HL-60 (cell line): Measurements from ENCODE around the gene LRMDA.

Experiments
- DNase-seq, 2 experiments: peaks; one replicate each; pipeline ENCODE4 v3.0.0-alpha.2; 2010 to 2020; ENCODE audit warnings: low read depth in 1 of 2, low spot score in 1 of 2
- H3K27ac ChIP-seq: fragments of 250-450 bp; sonication (Bioruptor Pico); replicated peaks from 2 replicates; pipeline ENCODE4 v1.5.1; 2020; ENCODE audit warnings: mild to moderate bottlenecking, moderate library complexity
- H3K27me3 ChIP-seq: fragments of 250-450 bp; sonication (Bioruptor Pico); 2 replicates; pipeline ENCODE4 v1.5.1; 2021; ENCODE audit warnings: mild to moderate bottlenecking, moderate library complexity; ENCODE audit not compliant: insufficient read depth, poor library complexity, severe bottlenecking
- H3K4me3 ChIP-seq: replicated peaks from 2 replicates; pipeline ENCODE4 v1.5.1; 2011; ENCODE audit warnings: mild to moderate bottlenecking, control low read depth, low read length; ENCODE audit not compliant: insufficient read depth
- GABPA ChIP-seq: IDR thresholded peaks from 2 replicates; pipeline ENCODE4 v1.6.1; 2012; ENCODE audit warnings: low read depth
- POLR2AphosphoS5 ChIP-seq: IDR thresholded peaks from 2 replicates; pipeline ENCODE4 v1.6.1; 2012; ENCODE audit warnings: low read depth
- SPI1 ChIP-seq: IDR thresholded peaks from 2 replicates; pipeline ENCODE4 v1.6.1; 2012; ENCODE audit warnings: low read depth, mild to moderate bottlenecking, borderline replicate concordance
- TF ChIP-seq, protein P1 (sequence below): IDR thresholded peaks from one replicate; pipeline ENCODE4 v1.5.1; 2011; ENCODE audit warnings: low read length, control low read depth, inconsistent platforms; ENCODE audit not compliant: insufficient read depth
- TF ChIP-seq, protein P2 (sequence below): IDR thresholded peaks from 2 replicates; pipeline ENCODE4 v1.6.1; 2012; ENCODE audit warnings: low read depth; ENCODE audit not compliant: insufficient replicate concordance

The LRMDA gene

DNA sequence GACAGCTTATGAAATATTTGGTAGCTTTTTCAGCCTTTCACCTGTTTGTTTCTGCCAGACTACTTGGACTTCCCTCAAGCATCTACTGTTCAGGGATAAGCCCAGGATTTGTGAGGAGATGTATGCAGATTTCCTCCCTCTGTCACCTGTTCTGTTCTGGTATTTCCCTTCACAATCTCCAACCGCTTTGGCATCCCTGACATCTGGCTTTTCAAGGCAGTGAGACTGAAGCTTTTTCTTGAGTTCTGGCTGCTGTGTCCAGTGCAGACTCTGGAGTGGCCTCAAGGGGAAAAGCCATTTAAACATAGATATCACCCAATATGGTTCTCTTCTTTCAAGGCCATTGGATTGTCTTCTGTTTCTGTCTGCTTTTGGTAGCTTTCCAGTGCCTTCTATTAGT lies 369.7 kb downstream of the LRMDA start:
- Histone ChIP-seq H3K27ac (no peak overlapping the region), H3K4me3 (no peak overlapping the region), H3K27me3 (no peaks in the 10 kb centered on the region)
- DNase-seq = no peak
- TF ChIP-seq, protein P1, sequence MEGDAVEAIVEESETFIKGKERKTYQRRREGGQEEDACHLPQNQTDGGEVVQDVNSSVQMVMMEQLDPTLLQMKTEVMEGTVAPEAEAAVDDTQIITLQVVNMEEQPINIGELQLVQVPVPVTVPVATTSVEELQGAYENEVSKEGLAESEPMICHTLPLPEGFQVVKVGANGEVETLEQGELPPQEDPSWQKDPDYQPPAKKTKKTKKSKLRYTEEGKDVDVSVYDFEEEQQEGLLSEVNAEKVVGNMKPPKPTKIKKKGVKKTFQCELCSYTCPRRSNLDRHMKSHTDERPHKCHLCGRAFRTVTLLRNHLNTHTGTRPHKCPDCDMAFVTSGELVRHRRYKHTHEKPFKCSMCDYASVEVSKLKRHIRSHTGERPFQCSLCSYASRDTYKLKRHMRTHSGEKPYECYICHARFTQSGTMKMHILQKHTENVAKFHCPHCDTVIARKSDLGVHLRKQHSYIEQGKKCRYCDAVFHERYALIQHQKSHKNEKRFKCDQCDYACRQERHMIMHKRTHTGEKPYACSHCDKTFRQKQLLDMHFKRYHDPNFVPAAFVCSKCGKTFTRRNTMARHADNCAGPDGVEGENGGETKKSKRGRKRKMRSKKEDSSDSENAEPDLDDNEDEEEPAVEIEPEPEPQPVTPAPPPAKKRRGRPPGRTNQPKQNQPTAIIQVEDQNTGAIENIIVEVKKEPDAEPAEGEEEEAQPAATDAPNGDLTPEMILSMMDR = no peak
- TF ChIP-seq, protein P2, sequence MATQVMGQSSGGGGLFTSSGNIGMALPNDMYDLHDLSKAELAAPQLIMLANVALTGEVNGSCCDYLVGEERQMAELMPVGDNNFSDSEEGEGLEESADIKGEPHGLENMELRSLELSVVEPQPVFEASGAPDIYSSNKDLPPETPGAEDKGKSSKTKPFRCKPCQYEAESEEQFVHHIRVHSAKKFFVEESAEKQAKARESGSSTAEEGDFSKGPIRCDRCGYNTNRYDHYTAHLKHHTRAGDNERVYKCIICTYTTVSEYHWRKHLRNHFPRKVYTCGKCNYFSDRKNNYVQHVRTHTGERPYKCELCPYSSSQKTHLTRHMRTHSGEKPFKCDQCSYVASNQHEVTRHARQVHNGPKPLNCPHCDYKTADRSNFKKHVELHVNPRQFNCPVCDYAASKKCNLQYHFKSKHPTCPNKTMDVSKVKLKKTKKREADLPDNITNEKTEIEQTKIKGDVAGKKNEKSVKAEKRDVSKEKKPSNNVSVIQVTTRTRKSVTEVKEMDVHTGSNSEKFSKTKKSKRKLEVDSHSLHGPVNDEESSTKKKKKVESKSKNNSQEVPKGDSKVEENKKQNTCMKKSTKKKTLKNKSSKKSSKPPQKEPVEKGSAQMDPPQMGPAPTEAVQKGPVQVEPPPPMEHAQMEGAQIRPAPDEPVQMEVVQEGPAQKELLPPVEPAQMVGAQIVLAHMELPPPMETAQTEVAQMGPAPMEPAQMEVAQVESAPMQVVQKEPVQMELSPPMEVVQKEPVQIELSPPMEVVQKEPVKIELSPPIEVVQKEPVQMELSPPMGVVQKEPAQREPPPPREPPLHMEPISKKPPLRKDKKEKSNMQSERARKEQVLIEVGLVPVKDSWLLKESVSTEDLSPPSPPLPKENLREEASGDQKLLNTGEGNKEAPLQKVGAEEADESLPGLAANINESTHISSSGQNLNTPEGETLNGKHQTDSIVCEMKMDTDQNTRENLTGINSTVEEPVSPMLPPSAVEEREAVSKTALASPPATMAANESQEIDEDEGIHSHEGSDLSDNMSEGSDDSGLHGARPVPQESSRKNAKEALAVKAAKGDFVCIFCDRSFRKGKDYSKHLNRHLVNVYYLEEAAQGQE = no peak
- no peak for TF ChIP-seq GABPA
- TF ChIP-seq SPI1 = no peak
- TF ChIP-seq POLR2AphosphoS5 = no peak

DNA sequence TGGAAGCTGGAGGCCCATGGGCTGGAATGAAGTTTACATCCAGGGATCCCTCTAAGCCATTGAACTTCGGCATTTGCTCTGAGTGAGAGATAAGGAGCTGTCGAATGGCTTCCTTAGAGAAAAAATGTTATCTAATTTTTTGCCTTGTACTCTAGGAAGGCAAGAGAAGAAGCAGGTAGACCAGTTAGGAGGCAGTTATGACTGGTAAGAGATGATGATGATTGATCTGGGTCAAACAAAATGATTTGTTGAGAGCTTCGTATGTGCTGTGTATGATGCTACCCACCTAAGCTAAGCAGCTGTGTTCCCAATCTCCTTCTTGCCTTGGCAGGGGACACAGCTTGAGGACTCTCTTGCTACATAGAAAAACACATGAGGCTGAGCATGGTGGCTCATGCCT lies 370.2 kb downstream of the LRMDA start:
- DNase-seq = no peak
- TF ChIP-seq SPI1 = no peak
- TF ChIP-seq, protein P2 = no peak
- H3K4me3 ChIP-seq = no peak overlapping the region

DNA sequence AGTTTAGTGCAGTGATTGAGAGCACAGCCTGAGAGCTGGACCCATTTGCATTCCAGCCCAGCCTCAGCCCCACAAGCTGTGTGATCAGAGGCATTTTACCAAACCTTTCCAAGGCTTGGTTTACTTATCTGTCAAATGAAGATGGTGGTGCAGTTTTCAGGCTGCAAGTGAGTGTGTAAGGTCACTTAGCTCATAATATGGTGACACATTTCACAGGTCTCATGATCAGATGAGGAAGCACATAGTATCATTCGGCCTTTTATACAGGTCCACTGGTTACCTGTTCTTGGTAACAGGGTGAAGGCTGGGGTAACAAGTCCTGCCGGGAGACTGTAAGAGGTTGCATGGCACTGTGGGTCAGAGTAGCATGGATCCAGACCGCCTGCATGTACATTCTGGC lies 371.7 kb downstream of the LRMDA start:
- Histone ChIP-seq H3K27ac (no peak overlapping the region), H3K4me3 (no peak overlapping the region), H3K27me3 (no peaks in the 10 kb centered on the region)
- no peak for DNase-seq
- TF ChIP-seq, protein P2 = no peak
- TF ChIP-seq POLR2AphosphoS5 (no peak), SPI1 (no peak), GABPA (no peak)
- TF ChIP-seq, protein P1 = no peak

More for the DNA sequence above, 370.2 kb downstream of the LRMDA start:
- Histone ChIP-seq H3K27me3 (no peaks in the 10 kb centered on the region), H3K27ac (no peak overlapping the region)
